Heart left ventricle (tissue), 13 donors: ENCODE measurements around the gene CIB4.

Source experiments
- POLR2A ChIP-seq, 2 donors: fragments of 450-650 bp; IDR thresholded peaks; one replicate each; pipeline ENCODE4 v1.6.1; 2017; ENCODE audit warnings: antibody characterized with exemption in 2 of 2, mild to moderate bottlenecking in 2 of 2, moderate library complexity in 2 of 2
- TF ChIP-seq, protein P1 (sequence below), 12 donors: fragments of 200-600 bp; sonication (generic) in 4 of 12; IDR thresholded peaks; one replicate each; pipeline versions ENCODE4 v1.5.0 to v1.8.0; 2018 to 2022; ENCODE audit warnings: antibody characterized with exemption in 12 of 12, mild to moderate bottlenecking in 5 of 12
- donor health status: ischemic (EF 13 %, LVEDD 7.1; RV severe dilation, severe dysfunction).
- donor health status: DM: no; HTN: yes; CAD: no.
- donor health status: DM: no; HTN: no; CAD: no.
- donor health status: ischemic (EF 25% LVEDD 6.9; RV normal size, moderate dysfunction).
- donor health status: ischemic (EF 25% LVEDD 5.7; RV mildly dilated, moderate dysfunction).
- donor health status: ischemic (EF 35%, LVEDD 5.7; RV mildly dilated, moderate dysfunction).
- donor health status: nonischemic (EF 11% LVEDD 7.7; RV severe dilation, severe dysfunction).
- donor health status: DM: yes; HTN: yes; CAD: no.
- donor health status: PGD.
- donor health status: ischemic (EF 29% LVEDD 5.4; RV normal size, mild dysfunction).
- donor health status: nonischemic (EF 23%, LVEDD 6.1; RV moderate dilation, normal function).

DNA sequence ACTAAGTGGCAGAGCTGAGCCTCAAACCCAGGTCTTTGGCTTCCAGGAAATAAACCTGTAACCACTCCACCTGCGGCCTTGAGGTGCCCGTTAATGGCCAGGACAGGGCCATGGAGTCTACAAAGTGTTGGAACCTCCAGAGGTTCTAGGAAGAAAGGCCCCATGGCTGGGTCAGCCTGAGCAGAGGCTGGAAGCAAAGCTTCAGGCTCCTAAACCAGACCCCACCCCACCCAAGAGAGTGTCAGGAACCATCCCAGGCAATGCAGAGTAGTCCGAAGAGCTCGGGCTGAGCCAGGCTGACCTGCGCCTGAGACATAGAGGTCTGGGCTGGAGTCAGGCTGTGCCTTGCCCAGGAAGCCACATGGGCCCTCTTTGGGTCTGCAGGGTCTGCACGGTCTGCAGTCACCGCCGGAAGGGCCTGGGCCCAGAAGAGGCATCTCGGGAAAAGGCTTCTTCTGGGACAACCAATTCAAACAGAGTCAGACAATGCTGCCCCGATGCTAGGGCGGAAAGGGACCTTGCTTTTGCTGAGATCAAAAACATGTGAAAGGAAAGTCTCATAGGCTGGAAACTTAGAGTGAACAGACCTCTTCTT lies 6.4 kb downstream of the CIB4 start:
- TF ChIP-seq, protein P1, sequence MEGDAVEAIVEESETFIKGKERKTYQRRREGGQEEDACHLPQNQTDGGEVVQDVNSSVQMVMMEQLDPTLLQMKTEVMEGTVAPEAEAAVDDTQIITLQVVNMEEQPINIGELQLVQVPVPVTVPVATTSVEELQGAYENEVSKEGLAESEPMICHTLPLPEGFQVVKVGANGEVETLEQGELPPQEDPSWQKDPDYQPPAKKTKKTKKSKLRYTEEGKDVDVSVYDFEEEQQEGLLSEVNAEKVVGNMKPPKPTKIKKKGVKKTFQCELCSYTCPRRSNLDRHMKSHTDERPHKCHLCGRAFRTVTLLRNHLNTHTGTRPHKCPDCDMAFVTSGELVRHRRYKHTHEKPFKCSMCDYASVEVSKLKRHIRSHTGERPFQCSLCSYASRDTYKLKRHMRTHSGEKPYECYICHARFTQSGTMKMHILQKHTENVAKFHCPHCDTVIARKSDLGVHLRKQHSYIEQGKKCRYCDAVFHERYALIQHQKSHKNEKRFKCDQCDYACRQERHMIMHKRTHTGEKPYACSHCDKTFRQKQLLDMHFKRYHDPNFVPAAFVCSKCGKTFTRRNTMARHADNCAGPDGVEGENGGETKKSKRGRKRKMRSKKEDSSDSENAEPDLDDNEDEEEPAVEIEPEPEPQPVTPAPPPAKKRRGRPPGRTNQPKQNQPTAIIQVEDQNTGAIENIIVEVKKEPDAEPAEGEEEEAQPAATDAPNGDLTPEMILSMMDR (IDR thresholded peaks at IDR 0.05) = no peak
- no peak for TF ChIP-seq POLR2A (IDR thresholded peaks at IDR 0.05)
